ENCODE data around the gene SPINT4. TPM values are rescaled to one million over a fixed set of nuclear protein-coding genes. Genes with fewer than 3 reads are reported as not detected.
"Not testable (repeated sequence)": the region's sequence is repeated elsewhere in the genome, so short reads cannot be mapped to it uniquely, and the experiment has no call there.

SPINT4 gene
- total RNA-seq, 6 experiments from 2014 or later = not detected

GRCh38 chr20:45701104-45701503 lies 21.0 kb upstream of the SPINT4 start:
- DNase-seq = no peak
- Mint-ChIP-seq H3K27ac (no peak overlapping the region), H3K36me3 (ENCODE audit: low read depth) (no peaks in the 10 kb centered on the region), H3K9me3 (no peaks in the 10 kb centered on the region), H3K27me3 (ENCODE audit: insufficient read depth) (peaks cover 9% of the 10 kb centered on the region; the same call in 1 of the 2 replicates), H3K4me1 (ENCODE audit: low read depth) (no peaks in the 10 kb centered on the region), H3K4me3 (no peak overlapping the region)
- TF ChIP-seq, protein P1, sequence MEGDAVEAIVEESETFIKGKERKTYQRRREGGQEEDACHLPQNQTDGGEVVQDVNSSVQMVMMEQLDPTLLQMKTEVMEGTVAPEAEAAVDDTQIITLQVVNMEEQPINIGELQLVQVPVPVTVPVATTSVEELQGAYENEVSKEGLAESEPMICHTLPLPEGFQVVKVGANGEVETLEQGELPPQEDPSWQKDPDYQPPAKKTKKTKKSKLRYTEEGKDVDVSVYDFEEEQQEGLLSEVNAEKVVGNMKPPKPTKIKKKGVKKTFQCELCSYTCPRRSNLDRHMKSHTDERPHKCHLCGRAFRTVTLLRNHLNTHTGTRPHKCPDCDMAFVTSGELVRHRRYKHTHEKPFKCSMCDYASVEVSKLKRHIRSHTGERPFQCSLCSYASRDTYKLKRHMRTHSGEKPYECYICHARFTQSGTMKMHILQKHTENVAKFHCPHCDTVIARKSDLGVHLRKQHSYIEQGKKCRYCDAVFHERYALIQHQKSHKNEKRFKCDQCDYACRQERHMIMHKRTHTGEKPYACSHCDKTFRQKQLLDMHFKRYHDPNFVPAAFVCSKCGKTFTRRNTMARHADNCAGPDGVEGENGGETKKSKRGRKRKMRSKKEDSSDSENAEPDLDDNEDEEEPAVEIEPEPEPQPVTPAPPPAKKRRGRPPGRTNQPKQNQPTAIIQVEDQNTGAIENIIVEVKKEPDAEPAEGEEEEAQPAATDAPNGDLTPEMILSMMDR (IDR thresholded peaks at IDR 0.05) = no peak

- DNase-seq = no peak
- no peaks in the 10 kb centered on the region for H3K36me3 Mint-ChIP-seq (ENCODE audit: low read depth)
- no peak within 1 kb of the TSS for H3K4me3 Mint-ChIP-seq
- H3K9me3 Mint-ChIP-seq = no peaks in the 10 kb centered on the region
- no peaks in the 10 kb centered on the region for H3K4me1 Mint-ChIP-seq (ENCODE audit: low read depth)
- H3K27ac Mint-ChIP-seq = no peak within 1 kb of the TSS
- H3K27me3 Mint-ChIP-seq (ENCODE audit: insufficient read depth) = peaks cover 9% of the 10 kb centered on the region; the same call in 1 of the 2 replicates
- TF ChIP-seq, protein P1 (IDR thresholded peaks at IDR 0.05) = no peak
Measured at GRCh38 chr20:45701873-45702272, 20.3 kb upstream of the SPINT4 start, which contains the start of gene WFDC13. Gene WFDC13 (plus strand): TSS chr20:45702038. CDS start chr20:45702124, 86 bp downstream.

DNA sequence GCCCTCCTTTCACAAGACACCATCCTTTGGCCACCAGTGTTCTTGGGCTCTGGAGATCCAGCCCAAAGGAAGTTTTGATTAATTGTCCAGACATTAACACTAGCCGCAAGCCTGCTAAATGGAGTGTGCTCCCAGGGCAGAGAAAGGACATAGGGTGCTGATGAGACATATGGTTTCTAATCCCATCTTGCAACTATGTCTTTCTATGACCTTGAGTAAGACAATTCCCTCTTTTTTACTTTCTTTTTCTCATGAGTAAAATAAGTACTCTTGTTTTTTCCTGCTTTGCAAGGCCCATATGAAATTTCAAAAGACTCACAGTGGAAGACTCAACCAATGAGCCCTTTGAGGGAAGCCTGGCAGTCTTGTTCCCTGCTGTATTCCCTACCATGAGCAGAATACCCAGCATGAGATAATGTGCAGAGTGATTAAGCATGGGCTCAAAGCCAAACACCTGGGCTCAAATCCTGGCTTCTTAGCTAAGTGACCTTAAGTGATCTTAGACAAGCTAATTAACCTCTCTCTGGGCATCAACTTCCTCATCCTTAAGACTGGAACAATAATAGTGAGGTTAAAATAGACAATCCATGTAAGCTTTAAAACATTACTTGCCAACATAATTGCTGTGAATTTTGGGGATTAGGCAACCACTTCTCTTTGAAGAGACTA lies 17.0 kb upstream of the SPINT4 start, which contains the start of gene WFDC10B:
Gene WFDC10B, minus strand, starts transcription at position 51 of the 669 bp plus-strand sequence. CDS start 19,027 bp downstream, outside the sequence.
- Mint-ChIP-seq H3K4me3 (no peak within 1 kb of the TSS), H3K36me3 (ENCODE audit: low read depth) (no peaks in the 10 kb centered on the region), H3K9me3 (no peaks in the 10 kb centered on the region), H3K27me3 (ENCODE audit: insufficient read depth) (peaks cover 4% of the 10 kb centered on the region; the same call in 1 of the 2 replicates), H3K4me1 (ENCODE audit: low read depth) (no peaks in the 10 kb centered on the region), H3K27ac (no peak within 1 kb of the TSS)
- no peak for DNase-seq
- TF ChIP-seq, protein P1 (IDR thresholded peaks at IDR 0.05) = no peak

GRCh38 chr20:45716141-45716688 lies 5.9 kb upstream of the SPINT4 start:
- H3K4me3 Mint-ChIP-seq; H3K27ac Mint-ChIP-seq; DNase-seq; H3K9me3 Mint-ChIP-seq; H3K4me1 Mint-ChIP-seq (ENCODE audit: low read depth); H3K27me3 Mint-ChIP-seq (ENCODE audit: insufficient read depth); H3K36me3 Mint-ChIP-seq (ENCODE audit: low read depth): not testable (repeated sequence)

GRCh38 chr20:45725134-45725533 lies 3.0 kb downstream of the SPINT4 start:
- no peaks in the 10 kb centered on the region for H3K36me3 Mint-ChIP-seq (ENCODE audit: low read depth)
- H3K27me3 Mint-ChIP-seq (ENCODE audit: insufficient read depth) = peaks cover 4% of the 10 kb centered on the region; the same call in 1 of the 2 replicates
- no peak overlapping the region for H3K4me3 Mint-ChIP-seq
- no peaks in the 10 kb centered on the region for H3K4me1 Mint-ChIP-seq (ENCODE audit: low read depth)
- TF ChIP-seq, protein P1 (IDR thresholded peaks at IDR 0.05) = no peak
- no peak for DNase-seq
- H3K27ac Mint-ChIP-seq = no peak overlapping the region
- H3K9me3 Mint-ChIP-seq = no peaks in the 10 kb centered on the region

- Mint-ChIP-seq H3K4me1 (ENCODE audit: low read depth) (no peaks in the 10 kb centered on the region), H3K4me3 (no peak overlapping the region), H3K9me3 (peaks cover 4% of the 10 kb centered on the region; the same call in 1 of the 2 replicates), H3K27ac (no peak overlapping the region), H3K27me3 (ENCODE audit: insufficient read depth) (peaks cover 2% of the 10 kb centered on the region; the same call in 1 of the 2 replicates), H3K36me3 (ENCODE audit: low read depth) (no peaks in the 10 kb centered on the region)
- TF ChIP-seq, protein P1 (IDR thresholded peaks at IDR 0.05) = no peak
- DNase-seq = no peak
Measured at GRCh38 chr20:45727044-45727443, 4.9 kb downstream of the SPINT4 start.
